Hepatocyte (in vitro differentiated cells): Measurements from ENCODE around the gene ACOXL. TPM values are rescaled to one million over a fixed set of nuclear protein-coding genes. Genes with fewer than 3 reads are reported as not detected.

Experiments
- DNase-seq: peaks from one replicate; pipeline ENCODE4 v3.0.0-alpha.2; 2016; ENCODE audit warnings: low spot score
- H2AFZ ChIP-seq: fragments of 200-600 bp; sonication (generic); 2 replicates; pipeline ENCODE4 v1.6.0; 2016; ENCODE audit warnings: antibody characterized with exemption, mild to moderate bottlenecking
- H3K27ac ChIP-seq: fragments of 200-600 bp; sonication (generic); 2 replicates; pipeline ENCODE4 v1.5.1; 2016; ENCODE audit warnings: mild to moderate bottlenecking
- H3K27me3 ChIP-seq: fragments of 200-600 bp; sonication (generic); 2 replicates; pipeline ENCODE4 v1.6.1; 2016
- H3K36me3 ChIP-seq: fragments of 200-600 bp; sonication (generic); replicated peaks from 2 replicates; pipeline ENCODE4 v1.5.1; 2016; ENCODE audit warnings: low read depth; ENCODE audit not compliant: insufficient read depth
- H3K4me1 ChIP-seq: fragments of 200-600 bp; sonication (generic); 2 replicates; pipeline ENCODE4 v1.5.1; 2016; ENCODE audit warnings: mild to moderate bottlenecking, moderate library complexity; ENCODE audit not compliant: insufficient read depth
- H3K4me2 ChIP-seq: fragments of 200-600 bp; sonication (generic); 2 replicates; pipeline ENCODE4 v1.6.0; 2016
- H3K4me3 ChIP-seq: fragments of 200-600 bp; sonication (generic); 2 replicates; pipeline ENCODE4 v1.5.1; 2016; ENCODE audit warnings: mild to moderate bottlenecking
- H3K79me2 ChIP-seq: fragments of 200-600 bp; sonication (generic); 2 replicates; pipeline ENCODE4 v1.6.0; 2017; ENCODE audit warnings: mild to moderate bottlenecking
- H3K9me2 ChIP-seq: fragments of 200-600 bp; sonication (generic); replicated peaks from 2 replicates; pipeline ENCODE4 v1.6.0; 2017; ENCODE audit warnings: mild to moderate bottlenecking; ENCODE audit not compliant: insufficient read depth
- H3K9me3 ChIP-seq: fragments of 200-600 bp; sonication (generic); 2 replicates; pipeline ENCODE4 v1.5.1; 2016; ENCODE audit warnings: low read depth, mild to moderate bottlenecking
- H4K20me1 ChIP-seq: fragments of 200-600 bp; sonication (generic); 2 replicates; pipeline ENCODE4 v1.6.0; 2016; ENCODE audit warnings: mild to moderate bottlenecking; ENCODE audit not compliant: insufficient read depth, poor library complexity, severe bottlenecking
- EZH2 ChIP-seq: fragments of 200-600 bp; sonication (generic); IDR thresholded peaks from 2 replicates; pipeline ENCODE4 v1.6.1; 2016; ENCODE audit warnings: antibody characterized with exemption, mild to moderate bottlenecking, borderline replicate concordance
- EZH2phosphoT487 ChIP-seq: fragments of 200-600 bp; sonication (generic); IDR thresholded peaks from one replicate; pipeline ENCODE4 v1.6.1; 2018; ENCODE audit warnings: antibody characterized with exemption, mild to moderate bottlenecking, low read depth, moderate library complexity; ENCODE audit not compliant: unreplicated experiment, severe bottlenecking
- WGBS: methylation state at CpG from one replicate; pipeline ENCODE4 v1.1.6; 2016; ENCODE audit warnings: low lambda C conversion rate; ENCODE audit errors: missing lambda C conversion rate; 5-methylcytosine and 5-hydroxymethylcytosine counted together
- polyA plus RNA-seq: library from polyadenylated mRNA; unstranded; fragments of >200 nt; fragmentation: Nextera tagmentation; extraction: Ambion mirVana; gene quantifications from 2 replicates; pipeline ENCODE4 v1.2.1, GENCODE V29; 2016
- total RNA-seq: library from RNA; depleted of rRNA; stranded (reverse); fragments of >200 nt; gene quantifications from 2 replicates; pipeline ENCODE4 v1.2.3, GENCODE V29; 2014
- TF ChIP-seq, protein P1 (sequence below): fragments of 200-600 bp; sonication (generic); IDR thresholded peaks from 2 replicates; pipeline ENCODE4 v1.5.1; 2016; ENCODE audit warnings: antibody characterized with exemption, mild to moderate bottlenecking; ENCODE audit not compliant: poor library complexity

ACOXL gene
- total and polyA plus RNA-seq, 2 experiments from 2014 or later: 0.23 to 1.1 TPM

DNA sequence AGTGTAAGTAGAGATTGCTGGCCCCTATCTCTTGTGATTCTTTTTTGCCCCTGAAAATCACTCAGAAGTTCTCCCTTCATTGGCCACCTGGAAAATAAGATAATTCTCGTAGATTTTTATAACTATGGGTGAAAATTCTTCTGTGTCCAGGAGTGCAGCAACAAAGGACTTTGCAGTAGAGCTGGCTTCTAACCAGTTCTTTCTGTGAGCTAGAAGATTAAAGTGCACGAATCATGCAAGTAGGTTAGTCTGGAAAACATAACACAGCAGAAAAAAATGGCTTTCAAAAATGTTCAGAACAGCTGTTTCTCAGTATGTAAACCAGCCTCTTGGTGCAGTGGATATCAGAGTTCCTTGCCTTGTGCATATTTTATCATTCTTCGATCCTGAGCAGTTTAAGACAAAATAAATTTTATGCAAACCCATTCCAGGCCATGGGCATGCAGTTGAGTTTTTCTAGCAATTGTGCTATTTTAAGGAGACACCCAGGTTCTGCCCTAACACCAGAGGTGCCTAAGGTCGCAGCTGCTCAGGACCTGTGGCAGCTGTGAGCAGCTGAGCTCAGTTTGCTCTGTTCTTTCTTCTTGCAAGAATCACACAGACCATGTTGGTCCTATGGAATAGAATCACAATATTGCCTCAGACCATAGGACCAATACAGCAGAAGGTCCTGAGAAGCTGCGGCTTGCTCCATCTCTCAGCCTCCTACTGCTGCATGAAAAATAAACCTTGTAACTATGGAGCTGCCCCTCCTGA is 307.4 kb downstream of the ACOXL start:
- Histone ChIP-seq H3K4me1 (peaks cover 4% of the 10 kb centered on the region), H3K9me2 (no peaks in the 10 kb centered on the region), H3K27ac (no peak overlapping the region), H3K4me2 (peak overlapping the region; percentile 40), H4K20me1 (no peaks in the 10 kb centered on the region), H3K4me3 (no peak overlapping the region), H3K27me3 (no peaks in the 10 kb centered on the region), H2AFZ (no peak overlapping the region), H3K36me3 (no peaks in the 10 kb centered on the region), H3K79me2 (no peaks in the 10 kb centered on the region), H3K9me3 (no peaks in the 10 kb centered on the region)
- TF ChIP-seq, protein P1, sequence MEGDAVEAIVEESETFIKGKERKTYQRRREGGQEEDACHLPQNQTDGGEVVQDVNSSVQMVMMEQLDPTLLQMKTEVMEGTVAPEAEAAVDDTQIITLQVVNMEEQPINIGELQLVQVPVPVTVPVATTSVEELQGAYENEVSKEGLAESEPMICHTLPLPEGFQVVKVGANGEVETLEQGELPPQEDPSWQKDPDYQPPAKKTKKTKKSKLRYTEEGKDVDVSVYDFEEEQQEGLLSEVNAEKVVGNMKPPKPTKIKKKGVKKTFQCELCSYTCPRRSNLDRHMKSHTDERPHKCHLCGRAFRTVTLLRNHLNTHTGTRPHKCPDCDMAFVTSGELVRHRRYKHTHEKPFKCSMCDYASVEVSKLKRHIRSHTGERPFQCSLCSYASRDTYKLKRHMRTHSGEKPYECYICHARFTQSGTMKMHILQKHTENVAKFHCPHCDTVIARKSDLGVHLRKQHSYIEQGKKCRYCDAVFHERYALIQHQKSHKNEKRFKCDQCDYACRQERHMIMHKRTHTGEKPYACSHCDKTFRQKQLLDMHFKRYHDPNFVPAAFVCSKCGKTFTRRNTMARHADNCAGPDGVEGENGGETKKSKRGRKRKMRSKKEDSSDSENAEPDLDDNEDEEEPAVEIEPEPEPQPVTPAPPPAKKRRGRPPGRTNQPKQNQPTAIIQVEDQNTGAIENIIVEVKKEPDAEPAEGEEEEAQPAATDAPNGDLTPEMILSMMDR: no peak
- TF ChIP-seq EZH2phosphoT487 (no peak), EZH2 (no peak)
- 74% methylated on average over 5 of the region's 5 CpGs for WGBS
- DNase-seq: no peak

DNA sequence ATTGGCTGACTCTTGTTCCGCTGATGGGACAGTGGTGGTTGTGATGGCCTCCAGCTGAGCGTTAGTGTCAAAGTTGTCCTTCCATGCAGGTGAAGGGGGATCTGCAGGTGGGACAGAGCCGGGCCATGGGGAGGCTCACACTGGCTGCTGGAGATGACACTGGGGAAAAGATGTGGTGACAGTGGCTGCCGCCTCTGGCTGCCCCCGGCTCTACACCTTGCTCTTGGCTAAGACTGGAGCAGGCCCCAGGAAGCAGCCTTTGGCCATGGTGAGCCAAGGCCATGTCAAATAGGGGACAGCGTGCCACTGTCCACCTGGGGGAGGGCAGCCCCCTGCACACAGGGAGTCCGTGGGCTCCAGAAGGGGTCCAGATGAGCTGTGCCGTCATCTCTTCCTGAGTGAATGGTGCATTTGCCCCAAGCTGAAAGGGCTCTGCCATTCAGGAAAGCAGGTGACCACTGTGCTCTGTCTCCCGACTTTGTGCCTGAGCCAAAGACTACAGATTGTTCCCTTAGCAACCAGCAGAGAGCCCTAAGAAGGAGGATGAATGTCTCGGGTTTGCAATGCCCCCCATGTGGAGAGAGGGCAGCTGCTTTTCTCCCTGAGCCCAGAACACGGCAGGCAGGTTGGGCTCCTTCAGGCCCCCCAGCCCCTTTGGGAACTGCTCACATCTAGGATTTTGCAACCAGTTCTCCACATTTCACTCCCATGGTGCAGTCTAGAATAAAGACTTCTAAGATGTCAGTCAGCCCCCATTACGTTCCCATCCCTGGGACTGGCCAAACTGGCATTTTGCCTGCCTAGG is 309.2 kb downstream of the ACOXL start:
- no peak for TF ChIP-seq EZH2
- TF ChIP-seq, protein P1: no peak
- TF ChIP-seq EZH2phosphoT487: no peak
- H3K4me2 ChIP-seq: no peak overlapping the region
- no peaks in the 10 kb centered on the region for H4K20me1 ChIP-seq
- DNase-seq: no peak
- H3K4me1 ChIP-seq: peaks cover 4% of the 10 kb centered on the region
- no peak overlapping the region for H3K4me3 ChIP-seq
- H3K36me3 ChIP-seq: no peaks in the 10 kb centered on the region
- WGBS: 92% methylated on average over 12 of the region's 12 CpGs
- no peaks in the 10 kb centered on the region for H3K9me2 ChIP-seq
- no peak overlapping the region for H2AFZ ChIP-seq
- H3K27ac ChIP-seq: no peak overlapping the region
- H3K9me3 ChIP-seq: no peaks in the 10 kb centered on the region
- no peaks in the 10 kb centered on the region for H3K27me3 ChIP-seq
- H3K79me2 ChIP-seq: no peaks in the 10 kb centered on the region

DNA sequence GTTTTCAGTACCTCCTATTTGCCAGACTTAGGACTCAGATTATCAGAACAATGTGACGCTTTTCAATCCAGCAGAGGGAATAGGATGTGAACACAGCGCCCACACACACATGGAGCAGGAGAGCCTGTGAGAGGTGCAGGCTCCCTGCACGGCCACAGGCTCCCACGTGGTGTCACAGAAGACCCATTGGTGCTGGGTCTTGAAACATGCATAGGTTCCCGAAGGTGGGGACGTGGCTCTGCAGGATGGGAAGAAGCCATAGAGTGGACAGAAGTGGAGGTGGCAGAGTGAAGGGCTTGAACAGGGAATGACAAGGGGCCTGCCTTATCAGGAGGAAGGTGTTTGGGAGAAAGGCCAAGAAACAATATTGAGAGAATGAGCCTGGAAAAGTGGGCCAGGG is 309.9 kb downstream of the ACOXL start:
- Histone ChIP-seq H3K4me1 (peaks cover 4% of the 10 kb centered on the region), H3K4me2 (no peak overlapping the region), H4K20me1 (no peaks in the 10 kb centered on the region), H2AFZ (no peak overlapping the region), H3K79me2 (no peaks in the 10 kb centered on the region), H3K27ac (no peak overlapping the region), H3K36me3 (no peaks in the 10 kb centered on the region), H3K4me3 (no peak overlapping the region), H3K9me3 (no peaks in the 10 kb centered on the region), H3K9me2 (no peaks in the 10 kb centered on the region), H3K27me3 (no peaks in the 10 kb centered on the region)
- WGBS: 89% methylated on average over 6 of the region's 6 CpGs
- DNase-seq: no peak
- no peak for TF ChIP-seq EZH2
